GM19328 (cell line): ENCODE data around the gene ARHGEF10L.

Experiments used
- ATAC-seq: cut with Tn5 transposase; IDR thresholded peaks from one replicate; pipeline ENCODE4 v1.9.1; 2021; ENCODE audit warnings: mild to moderate bottlenecking, moderate library complexity; ENCODE audit not compliant: unreplicated experiment

The ARHGEF10L gene

DNA sequence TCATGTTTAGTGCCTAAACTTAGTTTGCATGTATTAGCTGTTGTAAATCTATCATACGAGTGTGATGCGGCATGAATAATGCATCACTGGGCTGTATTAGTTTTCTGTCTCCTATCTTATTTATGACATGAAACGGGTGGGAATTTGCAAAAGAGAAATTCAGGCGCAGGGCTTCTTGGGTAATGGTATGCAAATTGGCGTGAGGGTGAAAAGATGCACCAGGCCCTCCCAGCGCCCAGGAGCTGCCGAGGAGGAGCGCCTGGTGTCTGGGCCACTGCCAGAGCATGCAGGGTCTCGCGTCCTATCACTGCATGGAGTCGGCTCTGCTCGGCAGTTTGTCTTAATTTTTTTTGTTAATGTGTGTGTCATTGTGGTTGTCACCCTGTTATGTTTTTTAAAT lies 132.7 kb downstream of the ARHGEF10L start:
- no peak for ATAC-seq

DNA sequence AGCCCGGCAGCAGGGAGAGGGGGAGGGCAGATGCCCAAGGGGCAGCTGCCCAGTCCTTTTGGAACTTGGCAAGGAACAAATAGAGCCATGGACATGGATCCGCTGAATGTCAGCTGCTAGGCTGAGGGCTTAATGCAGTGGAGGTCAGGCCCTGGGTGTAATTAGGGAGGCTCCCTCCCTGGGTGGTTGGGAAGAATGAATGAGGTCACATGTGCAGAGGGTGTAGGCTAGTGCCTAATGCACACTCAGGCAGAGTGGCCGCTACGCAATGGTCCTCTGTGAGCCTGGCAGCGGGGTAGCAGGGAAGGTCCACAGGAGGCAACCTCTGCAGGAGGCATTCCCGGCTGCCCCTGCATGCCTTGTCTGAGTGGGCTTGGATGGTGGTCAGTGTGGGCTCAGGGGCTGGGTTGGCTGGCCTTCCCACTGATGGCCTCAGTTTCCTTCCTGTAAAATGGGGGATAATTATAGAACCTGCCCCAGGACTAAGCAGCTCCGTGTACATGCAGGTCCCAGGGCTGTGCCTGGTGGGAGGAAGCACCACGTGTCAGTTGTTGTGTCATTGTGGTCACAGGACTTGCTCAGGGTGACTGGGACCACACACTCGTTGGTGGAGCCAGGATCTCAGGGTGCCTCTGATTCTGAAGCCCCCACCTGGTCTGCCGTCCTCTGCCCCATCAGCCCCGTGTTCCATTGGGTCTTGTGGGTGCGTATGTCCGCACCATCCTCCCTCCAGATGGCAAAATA lies 134.0 kb downstream of the ARHGEF10L start:
- no peak for ATAC-seq

DNA sequence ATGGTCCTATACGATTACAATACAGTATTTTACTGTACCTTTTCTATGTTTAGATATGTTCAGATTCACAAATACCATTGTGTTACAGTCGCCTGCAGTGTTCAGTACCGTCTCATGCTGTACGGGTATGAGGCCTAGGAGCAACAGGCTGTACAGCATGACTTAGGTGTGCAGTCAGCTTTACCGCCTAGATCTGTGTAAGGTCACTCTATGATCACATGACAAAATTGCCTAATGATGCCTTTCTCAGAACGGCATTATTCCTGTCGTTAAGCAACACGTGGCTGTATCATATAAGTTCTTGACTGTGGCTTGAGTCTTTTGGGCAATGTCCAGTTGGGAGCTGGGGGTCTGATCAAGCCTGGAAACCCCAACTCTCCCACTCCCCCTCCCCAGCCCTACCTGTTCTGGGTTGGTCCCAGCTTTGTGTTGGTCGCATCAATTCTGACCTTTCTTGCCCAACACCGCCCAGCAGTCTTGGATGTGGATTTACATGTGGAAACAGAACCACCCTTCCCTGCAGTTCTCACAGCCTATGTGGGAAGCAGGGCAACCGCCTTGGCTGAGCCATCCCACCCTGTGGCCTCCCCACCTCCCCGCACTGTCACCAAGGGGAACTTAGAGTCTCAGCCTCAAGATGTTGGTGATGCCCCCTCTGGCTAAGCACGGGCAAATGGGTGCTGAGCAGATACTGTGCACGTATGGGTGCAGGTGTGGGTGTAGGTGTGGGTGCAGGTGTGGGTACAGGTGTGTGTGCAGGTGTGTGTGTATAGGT lies 135.4 kb downstream of the ARHGEF10L start:
- no peak for ATAC-seq

DNA sequence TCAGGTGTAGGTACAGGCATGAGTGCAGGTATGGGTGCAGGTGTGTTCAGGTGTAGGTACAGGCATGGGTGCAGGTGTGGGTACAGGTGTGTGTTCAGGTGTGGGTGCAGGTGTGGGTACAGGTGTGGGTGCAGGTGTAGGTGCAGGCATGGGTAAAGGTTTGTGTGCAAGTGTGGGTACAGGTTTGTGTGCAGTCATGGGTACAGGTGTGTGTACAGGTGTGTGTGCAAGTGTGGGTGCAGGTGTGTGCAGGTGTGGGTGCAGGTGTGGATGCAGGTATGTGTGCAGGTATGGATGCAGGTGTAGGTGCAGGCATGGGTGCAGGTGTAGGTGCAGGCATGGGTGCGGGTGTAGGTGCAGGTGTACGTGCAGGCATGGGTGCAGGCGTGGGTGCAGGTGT lies 136.2 kb downstream of the ARHGEF10L start:
- ATAC-seq = no peak

DNA sequence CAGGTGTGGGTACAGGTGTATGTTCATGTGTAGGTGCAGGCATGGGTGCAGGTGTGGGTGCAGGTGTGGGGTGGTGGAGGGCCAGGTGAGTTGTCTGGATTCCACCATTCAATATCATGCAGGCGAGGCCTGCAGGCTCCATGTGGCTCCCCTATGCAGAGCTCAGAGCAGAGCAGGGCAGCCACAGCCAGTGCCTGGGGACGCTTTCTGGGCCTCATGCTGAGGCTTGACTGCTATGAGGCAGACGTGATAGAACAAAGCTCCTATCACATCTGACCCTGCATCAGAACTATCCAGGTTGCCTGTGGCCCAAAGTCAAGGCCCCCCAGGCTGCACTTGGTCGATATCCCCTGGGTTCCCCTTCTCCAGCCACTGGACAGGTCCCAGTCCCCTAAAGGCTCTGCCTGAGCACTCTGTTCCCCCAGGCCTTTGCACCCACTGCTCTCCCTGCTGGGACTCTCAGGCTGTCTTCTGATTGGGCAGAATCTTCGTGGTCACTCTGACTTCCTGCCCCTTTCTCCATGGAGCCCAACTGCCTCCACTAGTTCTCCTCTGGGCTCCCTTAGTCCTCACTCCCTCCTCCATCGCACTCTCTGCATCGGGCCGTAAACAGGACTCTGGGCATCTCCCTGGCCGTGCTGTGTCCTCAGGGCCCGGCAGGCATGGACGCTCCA lies 137.0 kb downstream of the ARHGEF10L start:
- no peak for ATAC-seq

DNA sequence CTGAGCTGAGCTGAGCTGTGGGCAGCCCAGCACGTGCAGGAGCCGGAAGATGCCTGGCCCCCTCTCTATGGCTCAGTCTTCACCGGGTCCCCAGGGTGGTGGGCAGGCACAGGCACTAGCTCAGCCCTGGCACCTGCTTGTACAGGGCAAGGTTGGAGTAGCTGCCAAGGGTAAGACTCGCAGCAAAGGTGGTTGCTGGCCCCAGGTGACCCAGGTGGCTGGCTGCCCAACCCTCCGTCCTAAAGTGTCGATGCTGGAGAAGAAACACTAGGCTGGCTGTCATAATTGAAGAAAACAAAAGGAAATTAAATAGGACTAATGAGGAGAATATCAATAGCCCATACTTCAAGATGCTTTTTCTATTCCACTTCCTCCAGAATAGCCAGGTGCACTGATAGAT lies 138.5 kb downstream of the ARHGEF10L start:
- no peak for ATAC-seq

DNA sequence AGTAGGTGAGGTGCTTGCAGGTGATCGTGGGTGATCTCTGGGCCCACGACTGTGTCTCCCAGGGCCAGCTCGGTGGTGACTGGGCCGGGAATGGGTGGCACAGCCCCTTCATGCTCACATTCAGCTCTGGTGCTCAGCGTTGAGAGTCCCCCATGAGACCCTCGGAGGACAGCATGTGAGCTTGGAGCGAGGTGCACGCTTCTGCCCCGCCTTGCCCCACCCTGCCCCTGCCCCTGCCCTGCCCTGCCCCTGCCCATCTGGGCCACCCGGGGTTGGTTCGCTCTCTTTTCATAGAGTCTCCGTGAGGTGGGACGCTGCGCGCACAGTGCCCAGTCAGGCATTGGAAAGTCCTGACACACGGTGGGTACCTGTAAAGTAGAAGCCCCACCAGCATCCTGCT lies 140.4 kb downstream of the ARHGEF10L start:
- no peak for ATAC-seq

DNA sequence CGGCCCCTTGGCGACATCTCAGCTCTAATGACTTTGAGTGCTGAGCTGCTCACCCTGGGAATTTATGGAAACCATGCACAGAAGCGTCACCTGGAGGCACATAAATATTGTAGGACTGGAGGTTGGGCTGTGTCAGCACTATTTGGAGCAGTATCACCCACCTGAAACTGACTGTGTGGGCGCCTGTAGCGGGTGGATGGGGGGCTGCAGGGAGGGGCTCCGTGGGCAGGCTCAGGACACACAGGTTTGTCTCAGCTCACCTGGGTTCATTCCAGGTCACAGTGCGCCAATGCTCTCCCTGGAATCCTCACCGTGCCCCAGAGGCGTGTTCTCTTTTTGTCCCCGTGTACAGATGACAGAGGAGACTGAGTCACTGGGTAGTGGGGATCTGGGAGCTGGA lies 140.8 kb downstream of the ARHGEF10L start:
- ATAC-seq = no peak

DNA sequence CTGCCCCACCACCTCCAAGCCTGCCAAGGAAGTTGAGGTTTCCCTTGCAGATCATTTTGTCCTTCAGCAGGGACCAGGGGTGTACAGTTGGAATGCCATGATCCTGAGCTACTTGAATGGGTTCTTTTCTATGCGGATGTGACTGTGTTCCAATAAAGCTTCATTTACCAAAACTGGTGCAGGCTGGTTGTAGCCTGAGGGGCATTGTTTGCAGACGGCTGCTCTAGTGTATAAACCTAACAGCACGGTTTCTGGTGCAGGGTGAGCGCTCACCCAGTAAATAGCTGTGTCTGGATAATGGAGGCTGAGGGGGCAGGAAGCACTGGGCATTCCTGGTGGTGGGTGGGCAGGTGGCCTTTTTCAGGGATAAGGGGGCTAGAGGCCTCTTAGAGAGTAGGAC lies 142.9 kb downstream of the ARHGEF10L start:
- ATAC-seq = no peak

DNA sequence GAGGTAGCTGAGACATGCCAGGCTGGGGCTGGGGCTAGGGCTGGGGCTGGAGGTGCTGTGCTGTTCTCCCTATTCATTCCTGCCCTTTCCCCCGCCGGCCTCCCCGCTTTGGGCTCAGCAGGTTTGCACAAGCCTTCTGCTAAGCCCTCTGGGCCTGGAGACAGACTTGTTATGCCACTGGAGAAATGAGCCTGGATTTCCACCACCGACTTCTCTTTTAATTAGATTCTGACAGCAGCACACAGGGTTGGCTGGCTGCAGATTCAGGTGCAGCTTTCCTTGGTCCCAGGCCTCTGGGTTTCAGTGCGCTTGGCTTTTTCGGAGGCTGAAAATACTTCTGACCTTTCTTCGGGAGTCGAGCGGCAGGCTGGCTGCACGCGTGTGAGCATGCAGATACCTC lies 144.1 kb downstream of the ARHGEF10L start:
- no peak for ATAC-seq

DNA sequence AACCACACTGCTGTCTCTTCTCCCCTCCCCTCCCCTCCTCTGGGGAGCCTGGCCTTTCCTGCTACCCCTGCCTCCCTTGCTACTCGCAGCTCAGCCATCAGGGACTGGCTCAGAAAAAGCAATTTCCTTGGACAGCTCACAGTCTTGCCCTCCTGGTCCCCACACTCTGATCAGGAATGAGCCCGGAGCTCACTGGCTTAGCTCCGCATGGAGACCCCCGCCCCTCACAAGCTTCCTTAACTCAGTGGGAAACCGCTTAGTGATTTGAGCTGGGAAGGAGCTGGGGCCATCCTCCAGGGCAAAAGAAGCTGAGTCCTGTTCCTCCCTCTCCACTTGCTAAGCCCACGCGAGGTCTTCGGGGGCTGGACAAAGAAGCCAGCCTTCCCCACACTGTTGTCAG lies 145.3 kb downstream of the ARHGEF10L start:
- ATAC-seq = no peak

DNA sequence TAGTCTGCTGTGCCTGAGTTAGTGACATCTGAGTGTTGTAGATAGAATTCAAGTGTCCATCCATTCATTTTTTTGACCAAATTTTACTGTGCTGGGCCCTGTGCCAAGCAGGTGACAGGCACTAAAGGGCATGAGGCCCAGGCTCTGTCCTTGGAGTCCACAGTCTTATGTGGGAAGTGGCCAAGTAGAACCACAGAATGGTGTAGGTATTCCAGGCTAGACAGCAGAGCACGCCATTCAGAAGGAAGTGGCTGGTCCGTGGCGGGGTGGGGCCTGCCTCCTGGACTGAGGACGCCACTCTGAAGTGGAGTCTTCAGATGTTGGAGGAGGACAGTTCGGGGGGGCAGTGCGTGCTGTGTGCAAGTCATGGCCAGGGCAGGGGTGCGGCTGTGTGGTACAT lies 146.8 kb downstream of the ARHGEF10L start:
- no peak for ATAC-seq

DNA sequence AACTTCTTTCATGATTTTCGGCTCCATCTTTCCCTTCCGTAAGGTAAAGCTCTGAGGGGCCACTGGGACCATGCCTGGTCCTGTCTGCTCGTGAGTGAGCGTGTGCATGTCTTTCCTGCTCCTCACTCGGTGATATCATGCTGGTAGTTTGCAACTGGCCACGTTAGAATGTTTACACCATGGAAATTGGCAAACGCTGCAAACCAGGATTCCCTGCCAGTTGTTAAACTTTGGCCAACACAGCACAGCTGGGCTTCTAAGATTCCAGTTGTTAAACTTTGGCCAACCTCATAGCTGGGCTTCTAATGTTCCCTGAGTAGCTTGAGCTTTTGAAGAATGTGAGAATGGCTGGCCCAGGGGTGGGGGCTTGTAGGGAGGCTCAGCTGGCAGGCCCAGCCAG lies 147.6 kb downstream of the ARHGEF10L start:
- ATAC-seq = no peak

DNA sequence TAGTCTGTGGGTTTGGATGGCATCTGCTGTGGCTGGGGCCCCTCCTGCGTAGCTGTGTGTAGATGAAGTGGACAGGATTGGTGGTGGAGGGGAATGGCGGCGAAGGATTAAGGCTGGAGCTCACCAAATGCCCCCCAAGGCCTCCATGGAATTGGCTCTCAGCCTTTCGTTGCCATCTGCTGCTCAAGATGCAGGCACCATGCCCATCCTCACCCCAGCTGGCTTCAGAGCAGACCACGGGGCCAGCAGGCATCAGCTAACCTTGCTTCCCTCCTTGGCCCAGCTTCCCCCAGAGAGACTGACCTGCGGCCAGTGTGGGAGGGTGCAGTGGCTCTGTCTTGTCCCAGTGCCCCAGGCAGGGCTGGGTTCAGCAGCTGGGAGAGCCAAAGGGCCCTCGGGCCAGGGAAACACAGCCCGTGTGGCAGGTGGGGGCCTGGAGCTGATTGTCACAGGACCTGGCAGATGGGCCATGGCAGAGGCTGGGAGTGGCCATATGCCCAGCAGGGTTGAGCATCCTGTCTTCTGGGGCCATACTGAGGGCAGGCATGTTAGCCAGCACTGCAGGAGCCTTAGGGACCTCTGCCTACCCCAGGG lies 148.8 kb downstream of the ARHGEF10L start:
- no peak for ATAC-seq

DNA sequence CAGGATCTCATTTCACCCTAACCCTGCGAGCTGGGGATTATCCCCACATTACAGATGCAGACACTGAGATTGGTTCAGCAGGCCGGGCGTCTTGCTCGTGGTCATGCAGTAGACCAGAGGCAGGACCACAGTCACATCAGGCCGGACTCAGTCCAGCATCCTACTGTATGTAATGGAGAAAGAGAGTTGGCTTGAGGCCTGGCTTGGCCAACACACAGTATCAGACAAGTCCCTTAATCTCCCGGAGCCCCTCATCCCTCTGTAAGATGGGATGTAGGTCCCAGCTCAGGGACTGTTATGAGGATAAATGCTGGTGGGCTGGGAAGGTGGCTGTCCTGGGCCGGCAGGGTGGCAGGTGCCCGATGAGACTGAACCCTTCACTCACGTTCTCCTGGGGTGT lies 149.5 kb downstream of the ARHGEF10L start:
- ATAC-seq = no peak

DNA sequence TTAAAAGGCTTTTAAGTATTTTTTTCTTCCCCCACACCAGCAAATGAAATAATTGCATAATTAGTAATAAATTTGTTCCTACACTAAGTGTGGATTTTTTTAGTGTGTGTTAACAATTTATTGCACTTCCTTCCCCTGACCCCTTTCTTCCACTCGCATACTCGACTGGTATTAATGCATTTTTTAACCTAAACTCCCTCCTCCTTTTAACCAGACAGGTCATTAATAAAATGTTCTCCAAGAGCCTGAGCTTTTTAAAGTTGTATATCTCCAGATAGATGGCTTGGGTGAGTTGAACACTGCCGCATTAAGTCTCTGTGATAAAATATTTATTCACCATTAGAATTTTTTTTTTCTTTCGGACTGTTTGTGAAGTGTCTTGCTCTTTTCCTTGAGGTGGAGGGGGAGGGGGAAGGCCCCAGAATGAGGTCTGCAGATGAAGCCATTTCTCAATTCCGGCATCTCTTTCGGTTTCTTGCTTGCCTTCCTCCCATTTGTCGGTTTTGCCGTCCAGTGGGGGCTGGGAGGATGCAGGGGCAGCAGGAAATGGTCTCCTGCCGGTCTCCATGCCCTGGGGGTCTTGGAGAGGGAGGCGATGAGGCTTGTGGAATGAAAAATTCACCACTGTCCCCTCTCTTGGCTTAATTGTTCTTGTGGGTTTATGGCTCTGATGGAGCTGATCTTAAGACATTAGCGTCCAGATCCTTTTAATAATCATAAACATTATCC lies 151.6 kb downstream of the ARHGEF10L start:
- ATAC-seq = no peak

DNA sequence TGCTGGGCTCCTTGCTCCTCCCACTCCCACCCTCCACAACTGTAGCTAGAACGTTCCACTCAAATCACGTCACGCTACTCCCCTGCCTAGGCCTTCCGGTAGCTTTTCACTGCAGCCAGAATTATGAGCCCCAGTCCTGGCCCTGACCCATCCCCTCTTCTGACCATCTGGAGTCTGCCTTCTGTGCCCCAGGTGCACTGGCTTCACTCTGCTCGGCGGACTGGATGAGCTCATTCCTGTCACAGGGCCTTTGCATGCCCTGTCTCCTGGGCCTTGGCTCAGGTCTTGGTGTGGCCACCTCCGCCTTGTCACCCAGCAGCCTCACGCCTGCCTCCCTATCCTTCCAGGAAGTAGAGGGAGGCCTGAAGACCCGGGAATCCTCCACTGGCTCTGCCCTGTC lies 153.1 kb downstream of the ARHGEF10L start:
- ATAC-seq = no peak

DNA sequence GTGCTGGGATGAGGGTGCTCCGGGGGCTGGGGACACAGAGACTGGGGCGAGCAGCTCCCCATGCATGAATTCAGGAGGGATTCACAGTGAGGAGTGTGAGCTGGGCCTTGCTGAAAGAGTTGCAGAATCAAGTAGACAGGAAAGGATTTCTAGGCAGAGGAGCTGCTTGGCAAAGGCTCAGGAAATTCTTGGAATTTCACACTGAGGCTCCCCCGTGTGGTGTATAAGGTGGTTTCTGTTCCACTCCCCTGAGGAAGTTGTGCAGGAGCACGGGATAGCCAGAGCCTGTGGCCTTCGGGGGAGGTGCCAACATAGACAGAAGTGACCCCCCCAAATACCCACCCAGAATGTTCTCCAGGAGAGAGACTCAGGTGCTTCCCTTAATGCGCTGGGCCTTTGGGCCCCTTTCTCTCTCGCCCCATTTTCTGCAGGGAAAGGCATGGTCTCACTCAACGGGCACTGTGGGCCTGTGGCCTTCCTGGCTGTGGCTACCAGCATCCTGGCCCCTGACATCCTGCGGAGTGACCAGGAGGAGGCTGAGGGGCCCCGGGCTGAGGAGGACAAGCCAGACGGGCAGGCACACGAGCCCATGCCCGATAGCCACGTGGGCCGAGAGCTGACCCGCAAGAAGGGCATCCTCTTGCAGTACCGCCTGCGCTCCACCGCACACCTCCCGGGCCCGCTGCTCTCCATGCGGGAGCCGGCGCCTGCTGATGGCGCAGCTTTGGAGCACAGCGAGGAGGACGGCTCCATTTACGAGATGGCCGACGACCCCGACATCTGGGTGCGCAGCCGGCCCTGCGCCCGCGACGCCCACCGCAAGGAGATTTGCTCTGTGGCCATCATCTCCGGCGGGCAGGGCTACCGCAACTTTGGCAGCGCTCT lies 157.2 kb downstream of the ARHGEF10L start:
- no peak for ATAC-seq

DNA sequence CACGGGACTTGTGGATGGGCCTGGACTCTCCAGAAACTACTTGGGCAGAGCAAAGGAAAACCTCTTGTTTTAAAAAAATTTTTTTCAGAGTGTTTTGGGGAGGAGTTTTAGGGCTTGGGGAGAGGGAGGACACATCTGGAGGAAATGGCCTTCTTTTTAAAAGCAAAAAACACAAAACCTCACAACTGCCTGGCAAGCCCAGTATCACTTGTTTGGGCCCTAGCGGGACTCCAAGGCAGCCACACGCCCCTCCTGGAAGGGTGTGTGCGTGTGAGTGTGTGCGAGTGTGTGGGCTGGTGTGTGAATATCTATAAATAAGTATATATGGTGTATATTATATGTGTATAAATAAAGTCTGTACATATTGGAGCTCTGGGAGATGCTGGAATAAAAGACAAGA lies 158.0 kb downstream of the ARHGEF10L start:
- ATAC-seq = no peak

DNA sequence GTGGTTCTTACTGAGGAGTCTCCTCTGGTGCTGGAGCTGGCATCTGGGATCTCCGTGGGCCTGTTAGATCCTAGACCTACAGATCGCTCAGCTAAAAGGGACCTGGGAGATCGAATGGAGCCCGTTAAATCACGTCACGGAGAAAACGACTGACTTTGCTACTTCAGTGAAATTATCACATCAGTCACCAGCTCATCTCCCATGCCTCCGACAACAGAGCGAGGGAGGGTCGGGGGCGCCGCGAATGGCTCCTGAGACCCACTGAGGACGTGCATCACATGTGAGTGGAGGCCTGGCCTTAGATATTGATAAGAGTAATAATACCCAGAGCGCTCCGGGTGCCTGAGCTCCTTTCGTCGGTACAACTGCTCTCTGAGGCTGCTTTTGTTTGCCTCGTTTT lies 160.1 kb downstream of the ARHGEF10L start:
- ATAC-seq = no peak
